HUDEP-2 (cell line): ENCODE data around the gene MGAT5B.

Source experiments
- DNase-seq, 76 experiments: peaks; one replicate each; lab custom pipeline; 2025; ENCODE audit not compliant: unreplicated experiment in 76 of 76; lab: John Stamatoyannopoulos, UW

The MGAT5B gene

DNA sequence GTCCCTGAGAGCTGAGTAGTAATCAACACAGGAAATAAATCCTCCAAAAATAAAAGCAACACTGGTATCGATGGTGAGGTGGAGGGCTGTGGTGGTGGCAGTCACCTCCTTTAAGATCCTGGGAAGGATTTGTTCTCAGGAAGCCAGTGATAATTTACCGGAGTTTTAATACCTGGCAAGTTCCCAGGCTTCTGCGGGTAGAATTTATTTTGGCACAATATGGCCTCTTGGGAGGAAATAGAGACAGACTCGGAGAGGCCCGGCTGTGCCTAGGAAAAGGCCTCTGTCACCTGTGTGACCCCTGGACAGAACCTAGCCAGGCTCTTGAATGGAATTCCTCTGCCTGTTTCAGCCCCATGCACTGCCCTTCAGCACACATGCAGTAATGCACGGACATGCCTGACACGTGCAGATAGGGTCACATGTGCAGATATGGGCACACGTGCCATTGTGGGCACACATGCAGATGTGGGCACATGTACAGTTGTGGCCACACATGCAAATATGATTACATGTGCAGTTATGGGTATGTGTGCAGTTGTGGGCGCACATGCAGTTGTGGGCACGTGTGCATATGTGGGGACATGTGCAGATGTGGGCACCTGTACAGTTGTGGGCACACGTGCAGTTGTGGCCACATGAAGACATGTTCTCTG is 33.5 kb downstream of the MGAT5B start:
- DNase-seq: no peak

DNA sequence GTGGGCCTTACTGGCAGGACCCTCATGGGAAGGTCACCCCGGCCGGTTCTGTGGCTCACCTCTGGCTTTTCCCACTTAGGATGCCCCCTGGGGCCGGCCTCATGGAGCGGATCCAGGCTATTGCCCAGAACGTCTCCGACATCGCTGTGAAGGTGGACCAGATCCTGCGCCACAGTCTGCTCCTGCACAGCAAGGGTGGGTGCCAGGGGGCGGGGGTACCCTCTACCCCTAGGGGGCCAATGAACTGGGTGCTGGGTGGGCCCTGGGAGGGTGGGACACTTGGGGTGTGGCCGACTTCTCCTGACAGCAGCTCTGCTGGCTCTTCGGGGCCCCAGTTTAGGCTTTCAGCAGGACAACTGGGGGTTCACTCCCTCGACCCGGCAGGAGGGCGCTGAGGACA is 34.3 kb downstream of the MGAT5B start:
- DNase-seq: no peak

DNA sequence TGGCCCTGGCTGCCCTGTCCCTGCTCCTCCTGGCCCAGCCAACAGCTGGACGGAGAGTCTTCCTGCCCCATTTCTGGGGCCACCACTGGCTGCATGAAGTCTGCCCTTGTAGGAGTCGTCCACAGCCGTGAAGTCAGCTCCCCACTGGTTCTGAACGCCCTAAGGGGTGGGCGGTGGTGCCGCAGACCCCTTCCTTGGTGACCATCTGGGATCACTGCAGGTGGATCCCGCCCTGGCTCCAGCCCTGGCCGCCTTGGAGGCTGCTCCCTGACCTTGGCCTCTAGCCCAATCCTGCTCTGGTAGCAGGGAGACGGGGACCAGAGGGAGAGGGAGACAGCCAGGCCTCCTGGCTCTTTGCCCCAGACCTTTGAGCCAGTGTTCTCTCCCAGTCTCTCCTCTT is 35.4 kb downstream of the MGAT5B start:
- DNase-seq: no peak

DNA sequence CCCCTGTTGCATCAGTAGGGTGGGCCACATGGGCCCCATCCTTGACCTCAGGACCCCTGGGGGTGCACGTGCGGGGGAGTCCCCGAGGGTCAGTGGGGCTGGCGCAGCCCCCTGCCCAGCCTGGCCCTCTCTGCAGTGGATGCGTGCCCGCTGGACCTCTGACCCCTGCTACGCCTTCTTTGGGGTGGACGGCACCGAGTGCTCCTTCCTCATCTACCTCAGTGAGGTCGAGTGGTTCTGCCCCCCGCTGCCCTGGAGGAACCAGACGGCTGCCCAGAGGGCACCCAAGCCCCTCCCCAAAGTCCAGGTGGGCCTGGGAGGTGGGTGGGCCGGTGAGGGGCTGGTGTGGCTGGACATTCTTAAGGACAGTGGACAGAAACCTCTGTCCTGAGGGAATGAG is 35.9 kb downstream of the MGAT5B start:
- DNase-seq: no peak

GRCh38 chr17:76905036-76905435 is 36.8 kb downstream of the MGAT5B start:
- DNase-seq: no peak

DNA sequence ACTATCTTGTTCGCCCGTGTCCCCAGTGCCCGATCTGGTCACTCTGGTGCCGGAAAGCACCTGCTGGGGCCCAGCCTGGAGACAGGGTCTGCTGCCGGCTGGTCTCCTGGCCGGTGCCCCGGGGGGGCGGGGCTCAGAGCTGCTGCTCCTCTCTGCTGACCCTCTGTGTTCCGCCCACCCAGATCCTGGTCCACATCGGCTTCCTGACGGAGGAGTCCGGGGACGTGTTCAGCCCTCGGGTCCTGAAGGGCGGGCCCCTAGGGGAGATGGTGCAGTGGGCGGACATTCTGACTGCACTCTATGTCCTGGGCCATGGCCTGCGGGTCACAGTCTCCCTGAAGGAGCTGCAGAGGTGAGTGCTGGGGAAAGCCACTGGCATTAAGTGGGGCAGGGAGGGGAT is 37.6 kb downstream of the MGAT5B start:
- DNase-seq: no peak

- DNase-seq: no peak
Observed at GRCh38 chr17:76906463-76906862, 38.3 kb downstream of the MGAT5B start.

DNA sequence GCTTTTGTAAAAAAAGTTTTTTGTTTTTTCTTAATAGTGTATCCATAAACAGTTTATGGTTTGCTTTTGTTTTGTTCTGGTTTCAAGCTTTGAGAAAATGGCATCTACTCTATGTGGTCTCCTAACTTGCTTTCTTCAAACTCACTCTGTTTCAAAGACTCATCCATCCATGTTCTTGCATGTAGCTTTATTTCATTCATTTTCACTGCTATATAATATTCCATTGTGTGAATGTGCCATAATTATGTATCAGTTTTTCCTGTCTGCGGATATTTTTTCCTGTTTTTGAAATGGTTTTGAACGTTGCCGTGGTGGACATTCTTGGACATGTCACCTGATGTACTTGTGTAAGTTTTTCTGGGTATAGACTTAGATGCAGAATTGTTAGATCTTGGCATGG is 39.1 kb downstream of the MGAT5B start:
- no peak for DNase-seq

- DNase-seq: peak in 18 of 76 experiments; percentile 1 to 32 (median 13)
Observed at GRCh38 chr17:76909971-76910760, 42.0 kb downstream of the MGAT5B start.

- no peak for DNase-seq
Observed at GRCh38 chr17:76911299-76912017, 43.3 kb downstream of the MGAT5B start.

GRCh38 chr17:76912421-76913164 is 44.4 kb downstream of the MGAT5B start:
- DNase-seq: no peak

DNA sequence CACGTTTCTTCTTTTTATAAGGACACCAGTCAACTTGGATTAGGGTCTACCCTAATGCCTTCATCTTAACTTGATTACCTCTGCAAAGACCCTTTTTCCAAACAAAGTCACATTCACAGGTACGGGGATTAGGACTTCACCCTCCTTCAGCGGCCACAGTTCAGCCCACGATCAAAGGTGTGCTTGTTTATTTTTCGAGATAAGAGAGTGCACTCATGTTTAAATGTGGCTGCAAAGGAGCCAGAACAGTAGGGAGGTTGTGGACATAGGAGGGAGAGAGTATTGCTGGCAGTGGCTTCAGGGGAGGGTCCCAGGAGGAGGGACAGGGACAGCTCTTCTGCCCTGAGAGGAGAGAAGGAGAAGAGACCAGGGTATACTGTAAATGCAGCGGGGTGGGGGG is 46.7 kb downstream of the MGAT5B start:
- DNase-seq: no peak

DNA sequence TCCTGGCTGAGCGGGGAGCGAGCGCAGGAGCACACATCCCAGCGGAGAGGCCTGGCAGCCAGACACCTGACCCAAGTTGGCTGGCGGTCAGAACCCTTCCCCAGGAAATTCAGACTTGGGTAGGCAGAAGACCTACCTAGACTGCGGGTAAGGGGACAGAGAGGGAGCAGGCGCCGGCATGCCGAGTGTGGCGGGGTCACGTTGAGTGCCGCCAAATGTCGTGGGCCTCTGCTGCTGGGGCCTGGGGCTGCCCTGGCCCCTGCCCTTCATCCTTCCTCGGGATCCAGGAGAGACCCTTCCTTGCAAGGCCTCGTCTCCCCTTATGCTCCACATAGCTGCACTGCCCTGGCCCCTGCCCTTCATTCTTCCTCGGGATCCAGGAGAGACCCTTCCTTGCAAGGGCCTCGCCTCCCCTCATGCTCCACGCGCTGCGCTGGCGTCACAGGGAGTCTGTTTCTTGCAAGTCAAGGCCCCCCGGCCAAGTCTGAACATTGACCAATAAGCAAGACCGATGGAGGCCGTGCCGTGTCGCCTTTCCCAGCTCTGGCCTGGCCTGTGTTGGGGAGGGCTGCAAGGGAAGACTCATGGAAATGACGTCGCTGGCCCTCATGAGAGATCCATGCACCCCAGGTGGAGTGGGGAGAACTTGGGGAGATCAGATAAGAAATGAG is 47.8 kb downstream of the MGAT5B start:
- DNase-seq: no peak

- DNase-seq: no peak
Observed at GRCh38 chr17:76917829-76918228, 49.6 kb downstream of the MGAT5B start.

DNA sequence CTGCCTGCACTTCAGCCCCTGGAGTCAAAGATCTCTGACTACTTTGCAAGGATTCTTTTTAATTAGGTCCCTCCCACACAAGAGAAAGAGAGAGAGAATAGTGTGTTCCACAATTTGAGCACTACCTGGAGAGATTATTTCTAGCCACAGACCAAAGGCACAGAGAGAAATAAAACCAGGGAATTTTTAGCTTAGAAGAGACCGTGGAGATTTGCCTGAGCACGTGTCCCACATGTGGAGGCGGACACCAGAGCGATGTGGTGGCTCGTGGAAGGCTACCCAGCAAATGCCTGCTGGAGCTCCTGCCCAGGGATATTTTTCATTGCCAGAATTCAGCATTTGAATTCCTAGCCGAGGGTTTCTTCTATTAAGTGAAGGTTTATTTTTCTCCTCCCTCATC is 50.6 kb downstream of the MGAT5B start:
- DNase-seq: no peak

- no peak for DNase-seq
Observed at GRCh38 chr17:76920364-76921139, 52.3 kb downstream of the MGAT5B start.

- DNase-seq: no peak
Observed at GRCh38 chr17:76921340-76922036, 53.3 kb downstream of the MGAT5B start.

DNA sequence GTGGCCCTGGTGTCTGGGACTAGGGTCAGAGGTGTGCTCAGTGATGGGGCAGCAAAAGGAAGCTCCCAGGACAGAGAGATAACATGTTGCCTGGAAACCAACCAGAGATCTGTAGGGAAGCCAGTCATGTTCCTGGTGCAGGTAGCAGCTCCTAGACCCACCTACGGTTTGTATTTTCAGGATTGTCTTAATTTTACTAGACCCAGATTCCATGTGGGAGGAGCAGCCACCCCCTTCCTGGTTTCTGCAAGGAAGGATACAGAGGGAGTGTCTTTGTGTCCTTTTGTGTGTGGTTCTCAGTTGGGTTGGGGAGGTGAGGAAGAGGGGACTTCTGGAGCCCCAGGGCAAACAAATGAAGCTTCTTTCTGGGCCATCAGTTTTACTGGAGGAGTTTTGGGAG is 53.9 kb downstream of the MGAT5B start:
- DNase-seq: no peak

- no peak for DNase-seq
Observed at GRCh38 chr17:76922967-76923366, 54.8 kb downstream of the MGAT5B start.
